ENCODE results near the gene OR9Q1. TPM values are rescaled to one million over a fixed set of nuclear protein-coding genes. Genes with fewer than 3 reads are reported as not detected.

The OR9Q1 gene
- total and polyA plus RNA-seq, 2 experiments from 2014 or later: not detected

- TF ChIP-seq, protein P1, sequence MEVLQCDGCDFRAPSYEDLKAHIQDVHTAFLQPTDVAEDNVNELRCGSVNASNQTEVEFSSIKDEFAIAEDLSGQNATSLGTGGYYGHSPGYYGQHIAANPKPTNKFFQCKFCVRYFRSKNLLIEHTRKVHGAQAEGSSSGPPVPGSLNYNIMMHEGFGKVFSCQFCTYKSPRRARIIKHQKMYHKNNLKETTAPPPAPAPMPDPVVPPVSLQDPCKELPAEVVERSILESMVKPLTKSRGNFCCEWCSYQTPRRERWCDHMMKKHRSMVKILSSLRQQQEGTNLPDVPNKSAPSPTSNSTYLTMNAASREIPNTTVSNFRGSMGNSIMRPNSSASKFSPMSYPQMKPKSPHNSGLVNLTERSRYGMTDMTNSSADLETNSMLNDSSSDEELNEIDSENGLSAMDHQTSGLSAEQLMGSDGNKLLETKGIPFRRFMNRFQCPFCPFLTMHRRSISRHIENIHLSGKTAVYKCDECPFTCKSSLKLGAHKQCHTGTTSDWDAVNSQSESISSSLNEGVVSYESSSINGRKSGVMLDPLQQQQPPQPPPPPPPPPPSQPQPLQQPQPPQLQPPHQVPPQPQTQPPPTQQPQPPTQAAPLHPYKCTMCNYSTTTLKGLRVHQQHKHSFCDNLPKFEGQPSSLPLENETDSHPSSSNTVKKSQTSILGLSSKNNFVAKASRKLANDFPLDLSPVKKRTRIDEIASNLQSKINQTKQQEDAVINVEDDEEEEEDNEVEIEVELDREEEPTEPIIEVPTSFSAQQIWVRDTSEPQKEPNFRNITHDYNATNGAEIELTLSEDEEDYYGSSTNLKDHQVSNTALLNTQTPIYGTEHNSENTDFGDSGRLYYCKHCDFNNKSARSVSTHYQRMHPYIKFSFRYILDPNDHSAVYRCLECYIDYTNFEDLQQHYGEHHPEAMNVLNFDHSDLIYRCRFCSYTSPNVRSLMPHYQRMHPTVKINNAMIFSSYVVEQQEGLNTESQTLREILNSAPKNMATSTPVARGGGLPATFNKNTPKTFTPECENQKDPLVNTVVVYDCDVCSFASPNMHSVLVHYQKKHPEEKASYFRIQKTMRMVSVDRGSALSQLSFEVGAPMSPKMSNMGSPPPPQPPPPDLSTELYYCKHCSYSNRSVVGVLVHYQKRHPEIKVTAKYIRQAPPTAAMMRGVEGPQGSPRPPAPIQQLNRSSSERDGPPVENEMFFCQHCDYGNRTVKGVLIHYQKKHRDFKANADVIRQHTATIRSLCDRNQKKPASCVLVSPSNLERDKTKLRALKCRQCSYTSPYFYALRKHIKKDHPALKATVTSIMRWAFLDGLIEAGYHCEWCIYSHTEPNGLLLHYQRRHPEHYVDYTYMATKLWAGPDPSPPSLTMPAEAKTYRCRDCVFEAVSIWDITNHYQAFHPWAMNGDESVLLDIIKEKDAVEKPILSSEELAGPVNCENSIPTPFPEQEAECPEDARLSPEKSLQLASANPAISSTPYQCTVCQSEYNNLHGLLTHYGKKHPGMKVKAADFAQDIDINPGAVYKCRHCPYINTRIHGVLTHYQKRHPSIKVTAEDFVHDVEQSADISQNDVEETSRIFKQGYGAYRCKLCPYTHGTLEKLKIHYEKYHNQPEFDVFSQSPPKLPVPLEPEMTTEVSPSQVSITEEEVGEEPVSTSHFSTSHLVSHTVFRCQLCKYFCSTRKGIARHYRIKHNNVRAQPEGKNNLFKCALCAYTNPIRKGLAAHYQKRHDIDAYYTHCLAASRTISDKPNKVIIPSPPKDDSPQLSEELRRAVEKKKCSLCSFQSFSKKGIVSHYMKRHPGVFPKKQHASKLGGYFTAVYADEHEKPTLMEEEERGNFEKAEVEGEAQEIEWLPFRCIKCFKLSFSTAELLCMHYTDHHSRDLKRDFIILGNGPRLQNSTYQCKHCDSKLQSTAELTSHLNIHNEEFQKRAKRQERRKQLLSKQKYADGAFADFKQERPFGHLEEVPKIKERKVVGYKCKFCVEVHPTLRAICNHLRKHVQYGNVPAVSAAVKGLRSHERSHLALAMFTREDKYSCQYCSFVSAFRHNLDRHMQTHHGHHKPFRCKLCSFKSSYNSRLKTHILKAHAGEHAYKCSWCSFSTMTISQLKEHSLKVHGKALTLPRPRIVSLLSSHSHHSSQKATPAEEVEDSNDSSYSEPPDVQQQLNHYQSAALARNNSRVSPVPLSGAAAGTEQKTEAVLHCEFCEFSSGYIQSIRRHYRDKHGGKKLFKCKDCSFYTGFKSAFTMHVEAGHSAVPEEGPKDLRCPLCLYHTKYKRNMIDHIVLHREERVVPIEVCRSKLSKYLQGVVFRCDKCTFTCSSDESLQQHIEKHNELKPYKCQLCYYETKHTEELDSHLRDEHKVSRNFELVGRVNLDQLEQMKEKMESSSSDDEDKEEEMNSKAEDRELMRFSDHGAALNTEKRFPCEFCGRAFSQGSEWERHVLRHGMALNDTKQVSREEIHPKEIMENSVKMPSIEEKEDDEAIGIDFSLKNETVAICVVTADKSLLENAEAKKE (CRISPR knock-in tag; IDR thresholded peaks at IDR 0.05): no peak
- TF ChIP-seq, protein P2, sequence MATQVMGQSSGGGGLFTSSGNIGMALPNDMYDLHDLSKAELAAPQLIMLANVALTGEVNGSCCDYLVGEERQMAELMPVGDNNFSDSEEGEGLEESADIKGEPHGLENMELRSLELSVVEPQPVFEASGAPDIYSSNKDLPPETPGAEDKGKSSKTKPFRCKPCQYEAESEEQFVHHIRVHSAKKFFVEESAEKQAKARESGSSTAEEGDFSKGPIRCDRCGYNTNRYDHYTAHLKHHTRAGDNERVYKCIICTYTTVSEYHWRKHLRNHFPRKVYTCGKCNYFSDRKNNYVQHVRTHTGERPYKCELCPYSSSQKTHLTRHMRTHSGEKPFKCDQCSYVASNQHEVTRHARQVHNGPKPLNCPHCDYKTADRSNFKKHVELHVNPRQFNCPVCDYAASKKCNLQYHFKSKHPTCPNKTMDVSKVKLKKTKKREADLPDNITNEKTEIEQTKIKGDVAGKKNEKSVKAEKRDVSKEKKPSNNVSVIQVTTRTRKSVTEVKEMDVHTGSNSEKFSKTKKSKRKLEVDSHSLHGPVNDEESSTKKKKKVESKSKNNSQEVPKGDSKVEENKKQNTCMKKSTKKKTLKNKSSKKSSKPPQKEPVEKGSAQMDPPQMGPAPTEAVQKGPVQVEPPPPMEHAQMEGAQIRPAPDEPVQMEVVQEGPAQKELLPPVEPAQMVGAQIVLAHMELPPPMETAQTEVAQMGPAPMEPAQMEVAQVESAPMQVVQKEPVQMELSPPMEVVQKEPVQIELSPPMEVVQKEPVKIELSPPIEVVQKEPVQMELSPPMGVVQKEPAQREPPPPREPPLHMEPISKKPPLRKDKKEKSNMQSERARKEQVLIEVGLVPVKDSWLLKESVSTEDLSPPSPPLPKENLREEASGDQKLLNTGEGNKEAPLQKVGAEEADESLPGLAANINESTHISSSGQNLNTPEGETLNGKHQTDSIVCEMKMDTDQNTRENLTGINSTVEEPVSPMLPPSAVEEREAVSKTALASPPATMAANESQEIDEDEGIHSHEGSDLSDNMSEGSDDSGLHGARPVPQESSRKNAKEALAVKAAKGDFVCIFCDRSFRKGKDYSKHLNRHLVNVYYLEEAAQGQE (IDR thresholded peaks at IDR 0.05; ENCODE audit: unreplicated experiment): no peak
- TF ChIP-seq POLR2AphosphoS5 (IDR thresholded peaks at IDR 0.05; ENCODE audit: low read depth): no peak
- no peak for TF ChIP-seq CREB1 (CRISPR knock-in tag; IDR thresholded peaks at IDR 0.05; ENCODE audit: low read depth)
Measured at GRCh38 chr11:58070585-58070984, 46.9 kb downstream of the OR9Q1 start (continued).

DNA sequence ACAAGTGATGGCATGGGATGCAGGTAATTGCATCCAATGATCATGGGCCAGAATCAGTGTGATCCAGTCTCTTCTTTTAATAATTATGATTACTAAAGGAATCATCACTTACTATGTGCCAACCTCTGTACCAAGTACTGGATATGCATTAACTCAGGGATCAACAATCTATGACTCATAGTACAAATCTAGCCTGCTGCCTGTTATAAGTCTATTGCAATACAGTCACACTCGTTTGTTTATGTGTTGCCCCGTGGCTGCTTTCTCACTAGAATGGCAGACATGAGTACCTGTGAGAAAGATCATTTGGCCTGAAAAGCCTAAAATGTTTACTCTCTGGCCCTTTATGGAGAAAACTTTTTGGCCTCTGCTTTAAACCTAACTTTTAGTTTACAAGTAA, 52.1 kb downstream of the OR9Q1 start:
- Histone ChIP-seq H3K4me2 (no peak overlapping the region), H3K79me2 (replicated peaks; ENCODE audit: insufficient read depth) (no peaks in the 10 kb centered on the region), H3K4me3 (no peak overlapping the region), H4K20me1 (replicated peaks; ENCODE audit: insufficient read depth) (no peaks in the 10 kb centered on the region), H3K4me1 (ENCODE audit: insufficient read depth) (no peaks in the 10 kb centered on the region; the same call in 1 of the 2 replicates), H3K9me2 (ENCODE audit: insufficient read depth) (peaks cover 19% of the 10 kb centered on the region), H3K27ac (ENCODE audit: low read depth) (no peak overlapping the region), H2AFZ (no peak overlapping the region), H3K36me3 (ENCODE audit: insufficient read depth) (no peaks in the 10 kb centered on the region), H3F3A (replicated peaks; ENCODE audit: low read depth) (no peaks in the 10 kb centered on the region), H3K27me3 (ENCODE audit: insufficient read depth) (no peaks in the 10 kb centered on the region)
- Mint-ChIP-seq H3K27ac (no peak overlapping the region), H3K4me1 (peaks cover 3% of the 10 kb centered on the region; the same call in 2 of the 3 replicates), H3K9me3 (peaks cover 3% of the 10 kb centered on the region; the same call in 1 of the 3 replicates), H3K4me3 (no peak overlapping the region), H3K27me3 (ENCODE audit: insufficient read depth, low read depth, poor library complexity) (no peaks in the 10 kb centered on the region), H3K36me3 (ENCODE audit: low read depth) (no peaks in the 10 kb centered on the region)
- no peak for DNase-seq (ENCODE audit: low spot score)
- no peak for ATAC-seq
- TF ChIP-seq, protein P1 (CRISPR knock-in tag; IDR thresholded peaks at IDR 0.05): no peak

Data from GM23338 (cell line).